ENCODE results near the gene FAM151A.

The FAM151A gene

GRCh38 chr1:54579337-54579781 is 44.0 kb downstream of the FAM151A start:
- DNase-seq (ENCODE audit: low read depth in 3 of 3) = no peak

GRCh38 chr1:54577612-54578011 is 45.7 kb downstream of the FAM151A start:
- DNase-seq (ENCODE audit: low read depth in 3 of 3) = no peak

DNA sequence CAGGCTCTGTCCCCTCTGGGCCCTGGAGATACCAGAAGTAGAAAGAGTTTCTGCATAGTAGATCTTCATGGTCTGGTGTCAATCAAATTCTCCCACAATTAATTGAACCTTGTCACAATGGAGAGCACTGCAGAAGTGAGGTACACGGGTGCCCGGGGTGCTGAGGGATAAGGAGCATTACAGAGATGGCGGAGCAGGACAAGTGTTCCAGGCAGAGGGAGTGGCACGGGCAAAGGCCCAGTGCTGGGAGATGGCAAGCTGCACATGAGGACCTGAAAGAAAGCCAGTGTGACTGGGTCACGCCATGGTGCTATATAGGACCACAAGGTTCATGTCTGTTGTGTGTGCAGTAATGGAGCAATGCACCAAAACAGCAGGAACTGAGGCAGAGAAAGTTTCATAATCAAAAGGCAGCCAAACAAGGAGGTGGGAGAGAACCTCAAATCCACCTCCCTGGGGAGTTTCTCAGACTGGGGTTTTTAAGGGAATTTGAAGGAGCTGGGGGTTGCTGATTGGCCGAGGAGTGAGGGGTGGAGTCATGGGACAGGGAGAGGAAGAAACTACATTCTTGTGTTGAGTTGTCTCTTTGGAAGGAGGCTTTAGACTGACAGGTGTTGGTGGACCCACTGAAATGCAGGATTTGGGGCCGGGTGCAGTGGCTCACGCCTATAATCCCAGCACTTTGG is 47.6 kb downstream of the FAM151A start:
- no peak for DNase-seq (ENCODE audit: low read depth in 3 of 3)

DNA sequence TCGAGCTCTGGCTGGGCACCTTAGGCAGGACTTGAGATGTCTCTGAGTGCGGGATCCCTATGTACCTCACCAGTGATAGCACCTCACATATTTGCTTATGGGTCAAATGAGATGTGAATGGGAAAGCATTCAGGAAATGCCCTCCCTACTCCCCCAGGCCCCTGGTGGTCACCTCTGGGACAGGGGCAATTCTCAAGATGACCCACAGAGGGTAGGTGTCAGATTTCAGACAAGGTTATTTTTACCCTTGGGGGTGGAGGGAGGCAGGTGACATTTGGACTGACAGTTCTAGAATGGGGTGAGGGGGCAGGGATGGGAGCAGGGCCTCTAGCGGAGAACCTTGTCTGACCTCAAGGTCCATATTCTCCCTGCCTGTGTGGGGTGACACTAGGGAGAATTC is 48.2 kb downstream of the FAM151A start:
- DNase-seq (ENCODE audit: low read depth in 3 of 3) = no peak

- DNase-seq (ENCODE audit: low read depth in 3 of 3) = no peak
These were observed 49.1 kb downstream of the FAM151A start for GRCh38 chr1:54574158-54574778.

DNA sequence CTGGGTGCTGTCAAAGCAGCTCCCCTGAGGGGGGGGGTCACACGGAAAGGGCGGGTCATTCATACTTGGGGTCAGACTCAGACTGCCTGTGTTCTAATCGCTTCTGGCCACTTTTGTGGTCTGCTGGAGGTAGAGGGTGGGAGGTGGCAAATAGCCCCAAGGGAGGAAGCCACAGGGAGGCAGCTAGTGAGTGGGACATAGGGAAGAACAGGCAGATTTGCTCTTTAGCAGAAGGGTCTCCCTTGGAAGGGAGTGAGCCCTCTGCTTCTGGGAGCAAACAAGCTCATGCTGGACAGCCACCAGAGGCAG is 50.8 kb downstream of the FAM151A start:
- no peak for DNase-seq (ENCODE audit: low read depth in 3 of 3)

DNA sequence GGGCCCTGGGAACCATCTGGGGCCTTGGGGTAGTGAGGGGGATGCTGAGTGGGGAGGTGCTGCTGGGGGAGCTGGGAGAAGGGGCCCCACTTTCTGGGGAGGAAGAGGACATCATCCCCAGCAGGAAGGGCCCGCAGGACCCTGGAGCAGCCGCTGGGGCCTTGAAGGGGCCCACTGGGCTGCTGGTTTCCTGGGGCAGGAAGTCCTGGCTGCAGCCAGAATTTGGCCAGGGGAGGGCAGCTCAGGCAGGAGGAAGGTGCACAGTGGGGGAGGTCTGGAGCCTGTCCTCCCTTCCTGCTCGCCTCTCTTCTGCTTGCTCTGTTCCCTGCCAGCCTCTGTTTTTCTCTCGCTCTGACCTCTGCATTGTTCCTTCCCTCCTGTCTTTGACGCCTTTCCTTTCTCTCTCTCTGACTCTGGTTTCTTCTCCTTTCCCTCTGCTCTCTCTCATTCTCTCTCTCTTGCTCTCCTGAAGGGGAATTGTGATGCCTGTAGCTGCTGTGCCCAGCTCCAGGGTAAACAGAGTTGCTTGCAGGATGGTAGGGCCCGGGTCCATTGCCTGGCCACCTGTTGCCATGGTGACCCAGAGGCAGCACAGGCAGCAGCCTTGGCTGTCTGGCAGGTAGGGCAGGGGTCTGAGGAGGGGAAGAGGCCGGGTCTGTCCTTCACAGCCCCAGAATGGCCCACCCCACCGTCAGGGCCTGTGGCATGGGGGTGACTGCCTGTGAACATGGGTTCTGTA is 51.4 kb downstream of the FAM151A start:
- no peak for DNase-seq (ENCODE audit: low read depth in 3 of 3)

- no peak for DNase-seq (ENCODE audit: low read depth in 3 of 3)
These were observed 52.0 kb downstream of the FAM151A start for GRCh38 chr1:54571326-54571725.

GRCh38 chr1:54570161-54570560 is 53.2 kb downstream of the FAM151A start:
- DNase-seq (ENCODE audit: low read depth in 3 of 3) = no peak

- no peak for DNase-seq (ENCODE audit: low read depth in 3 of 3)
These were observed 54.0 kb downstream of the FAM151A start for GRCh38 chr1:54569339-54569738.

- DNase-seq (ENCODE audit: low read depth in 3 of 3) = no peak
These were observed 55.4 kb downstream of the FAM151A start for GRCh38 chr1:54567961-54568360.

DNA sequence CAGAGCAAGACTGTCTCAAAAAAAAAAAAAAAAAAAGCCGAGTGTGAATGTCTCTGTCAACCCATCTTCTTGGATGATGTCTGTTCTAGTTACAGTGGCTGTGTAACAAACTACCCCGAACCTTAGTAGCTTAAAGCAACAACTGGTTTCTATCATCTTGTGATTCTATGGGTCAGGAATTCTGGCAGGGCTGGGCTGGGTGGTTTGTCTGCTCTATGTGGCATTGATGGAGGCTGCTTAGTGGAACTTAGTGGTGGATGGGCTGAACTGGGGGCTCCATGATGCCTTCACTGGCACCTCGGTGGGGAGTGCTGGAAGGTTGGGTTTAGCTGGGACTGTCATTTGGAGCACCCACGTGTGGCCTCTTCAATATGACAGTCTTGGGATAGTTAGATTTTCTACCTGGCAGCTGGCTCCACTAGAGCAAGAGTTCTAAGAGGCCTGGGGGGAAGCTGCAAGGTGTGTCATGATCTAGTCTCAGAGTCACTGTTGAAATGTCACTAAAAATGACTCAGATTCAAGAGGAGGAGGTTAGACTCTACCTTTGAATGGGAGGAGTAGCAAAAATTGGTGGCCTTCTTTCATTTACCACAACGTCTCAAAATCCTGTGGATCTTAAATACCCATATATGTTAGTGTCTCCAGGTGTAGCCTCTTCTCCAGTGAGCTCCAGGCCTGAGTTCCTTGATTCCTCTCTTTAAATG is 56.7 kb downstream of the FAM151A start:
- no peak for DNase-seq (ENCODE audit: low read depth in 3 of 3)

DNA sequence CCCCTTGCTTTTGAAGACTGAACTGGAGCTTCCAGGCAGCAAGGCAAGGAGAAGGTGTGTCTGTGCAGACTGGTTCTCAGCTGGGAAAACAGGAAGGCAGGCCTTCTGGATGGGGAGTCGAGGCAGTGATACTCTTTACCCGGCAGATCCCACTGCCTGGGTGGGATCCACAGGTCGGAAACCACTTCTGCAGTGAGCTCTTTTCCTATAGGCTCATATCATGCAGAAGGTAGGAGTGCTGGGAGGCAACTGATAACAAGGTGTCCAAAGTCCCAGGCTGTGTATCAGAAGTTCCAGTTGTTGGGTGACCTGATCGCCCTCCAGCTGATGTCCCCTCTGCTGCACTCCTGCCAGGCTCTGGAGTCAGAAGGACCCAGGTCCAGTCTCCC is 58.2 kb downstream of the FAM151A start:
- DNase-seq (ENCODE audit: low read depth in 3 of 3) = no peak

DNA sequence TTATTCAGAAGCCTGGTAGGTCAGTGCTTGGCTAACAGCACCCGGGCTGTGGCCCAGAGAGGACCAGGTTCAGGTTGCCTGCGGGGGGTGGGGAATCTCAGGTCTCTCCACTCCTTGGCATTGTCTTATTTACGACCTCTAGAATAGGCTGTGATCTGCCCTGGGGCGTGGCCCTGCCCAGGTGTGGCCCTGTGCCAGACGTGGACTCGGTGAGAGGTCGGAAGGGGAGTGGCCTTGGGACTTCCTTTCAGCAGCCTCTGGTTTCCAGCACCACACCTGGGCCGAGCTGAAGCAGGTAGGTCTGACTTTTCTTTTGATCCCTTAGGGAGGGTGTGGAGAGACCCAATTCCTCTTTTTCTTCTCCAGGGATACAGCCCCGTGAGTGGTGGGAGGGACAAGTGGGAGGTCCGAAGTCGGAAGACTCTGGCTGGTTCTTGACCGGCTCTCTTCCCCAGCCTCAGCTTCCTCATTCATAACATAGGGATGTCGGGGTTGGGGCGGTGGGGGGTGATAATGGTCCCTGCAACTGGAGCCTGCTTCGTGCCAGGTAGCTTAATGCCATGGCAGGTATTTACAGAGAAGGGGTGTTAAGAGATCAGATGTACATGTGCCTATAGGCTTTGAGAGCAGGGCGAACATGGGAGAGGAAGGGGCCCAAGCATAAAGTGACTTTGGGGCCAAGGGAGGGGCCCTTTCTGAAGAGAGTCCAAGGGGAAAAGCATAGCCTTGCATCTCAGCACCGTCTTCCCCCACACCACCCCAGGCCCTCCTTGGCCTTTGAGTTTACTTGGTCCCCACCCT is 58.8 kb downstream of the FAM151A start:
- DNase-seq (ENCODE audit: low read depth in 3 of 3) = no peak

DNA sequence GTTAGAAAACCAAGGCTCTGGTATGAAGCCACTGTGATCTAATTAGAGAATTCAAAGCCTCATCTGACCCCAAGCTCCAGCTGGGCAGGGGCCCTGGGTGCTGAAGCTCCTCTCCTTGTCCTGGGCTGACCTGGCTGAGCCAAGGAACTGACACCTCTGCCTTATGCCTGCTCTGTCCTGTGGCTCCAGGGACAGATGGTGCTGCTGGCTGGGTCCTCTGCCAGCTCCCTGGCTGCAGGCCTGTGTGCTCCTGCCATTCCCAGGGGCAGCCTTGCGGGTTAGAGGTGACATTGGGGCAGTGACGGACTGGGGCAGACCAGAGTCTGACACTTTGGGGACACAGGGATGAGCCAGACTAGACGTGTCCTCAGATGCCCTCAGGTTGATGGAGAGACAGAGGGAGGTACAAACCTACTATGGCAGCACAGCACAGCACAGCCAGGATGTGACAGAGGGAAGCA is 63.5 kb downstream of the FAM151A start:
- no peak for DNase-seq (ENCODE audit: low read depth in 3 of 3)

Measured in stimulated activated CD4-positive, alpha-beta T cell treated with anti-CD3 and anti-CD28 coated beads, TNF-alpha, amount 100 ng/mL, for 4 hours (primary cell).